ENCODE results near the gene MT4.

DNA sequence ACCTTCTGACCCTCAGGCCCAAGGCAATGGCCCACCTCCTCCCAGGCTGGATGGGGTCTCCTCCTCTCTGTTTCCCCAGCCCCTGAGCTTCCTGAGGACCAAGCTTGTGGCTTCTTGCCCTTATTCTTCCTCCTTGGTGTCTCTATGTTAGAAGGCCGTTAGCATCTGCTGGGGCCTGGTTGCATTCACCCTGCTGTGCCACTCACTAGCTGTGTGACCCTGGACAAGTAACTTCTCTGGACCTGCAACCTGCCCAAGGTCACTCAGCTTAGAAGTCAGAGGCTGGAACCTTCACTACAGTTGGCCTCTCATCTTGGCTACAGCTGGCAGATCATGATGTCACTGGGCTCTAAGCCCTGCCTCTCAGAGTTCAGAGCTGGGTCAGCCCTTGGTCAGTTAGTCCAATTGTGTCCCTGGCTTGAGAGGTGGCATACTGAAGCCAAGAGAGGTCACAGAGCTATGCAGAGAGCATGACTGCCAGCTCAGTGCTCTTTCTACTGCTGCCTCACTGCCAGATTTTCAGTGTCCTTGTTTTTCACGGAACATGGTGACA, 46.5 kb downstream of the MT4 start:
- TF ChIP-seq, protein P1, sequence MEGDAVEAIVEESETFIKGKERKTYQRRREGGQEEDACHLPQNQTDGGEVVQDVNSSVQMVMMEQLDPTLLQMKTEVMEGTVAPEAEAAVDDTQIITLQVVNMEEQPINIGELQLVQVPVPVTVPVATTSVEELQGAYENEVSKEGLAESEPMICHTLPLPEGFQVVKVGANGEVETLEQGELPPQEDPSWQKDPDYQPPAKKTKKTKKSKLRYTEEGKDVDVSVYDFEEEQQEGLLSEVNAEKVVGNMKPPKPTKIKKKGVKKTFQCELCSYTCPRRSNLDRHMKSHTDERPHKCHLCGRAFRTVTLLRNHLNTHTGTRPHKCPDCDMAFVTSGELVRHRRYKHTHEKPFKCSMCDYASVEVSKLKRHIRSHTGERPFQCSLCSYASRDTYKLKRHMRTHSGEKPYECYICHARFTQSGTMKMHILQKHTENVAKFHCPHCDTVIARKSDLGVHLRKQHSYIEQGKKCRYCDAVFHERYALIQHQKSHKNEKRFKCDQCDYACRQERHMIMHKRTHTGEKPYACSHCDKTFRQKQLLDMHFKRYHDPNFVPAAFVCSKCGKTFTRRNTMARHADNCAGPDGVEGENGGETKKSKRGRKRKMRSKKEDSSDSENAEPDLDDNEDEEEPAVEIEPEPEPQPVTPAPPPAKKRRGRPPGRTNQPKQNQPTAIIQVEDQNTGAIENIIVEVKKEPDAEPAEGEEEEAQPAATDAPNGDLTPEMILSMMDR (IDR thresholded peaks at IDR 0.05; ENCODE audit: insufficient read depth, low read length, poor library complexity, severe bottlenecking), result no peak
- TF ChIP-seq EZH2phosphoT487 (conservative IDR thresholded peaks at IDR 0.05; ENCODE audit: low read length), result no peak
